Endothelial cell of umbilical vein (primary cell): Measurements from ENCODE around the gene STARD4. TPM values are rescaled to one million over a fixed set of nuclear protein-coding genes. Genes with fewer than 3 reads are reported as not detected.

Experiments
- BruUV-seq: library from RNA; stranded (reverse); fragments of 400-500 nt; replicated peaks from 2 replicates; lab custom pipeline; 2021; lab: Mats Ljungman, UMichigan
- CTCF ChIA-PET: fragments of 300-600, 350-600 bp; sonication (Branson Sonifier 250); formaldehyde crosslinking; loops from one replicate; lab custom pipeline; 2021; ENCODE audit warnings: antibody characterized with exemption, inconsistent platforms; lab: Charles Lee
- POLR2A ChIA-PET: fragments of 300-600, 350-600 bp; sonication (Branson Sonifier 250); formaldehyde crosslinking; loops from one replicate; lab custom pipeline; 2021; ENCODE audit warnings: antibody characterized with exemption, inconsistent platforms; lab: Charles Lee
- DNase-seq: peaks from one replicate; pipeline ENCODE4 v3.0.0-alpha.2; 2011; ENCODE audit warnings: low read depth, low spot score
- FAIRE-seq: peaks from 2 replicates; lab custom pipeline; 2011; peaks lifted over from hg19 to GRCh38; lab: Jason Lieb, UNC
- H2AFZ ChIP-seq: 2 replicates; pipeline ENCODE4 v1.6.0; 2012; ENCODE audit warnings: low read depth, low read length, control low read depth, inconsistent platforms
- H3K27ac ChIP-seq: 2 replicates; pipeline ENCODE4 v1.5.1; 2011; ENCODE audit warnings: low read depth, mild to moderate bottlenecking, control low read depth, low read length, moderate library complexity; ENCODE audit not compliant: insufficient read depth
- H3K27me3 ChIP-seq, 2 experiments: 2 replicates each; pipeline versions ENCODE4 v1.6.0 to v1.6.1; 2011; ENCODE audit warnings: low read length in 2 of 2, mixed read lengths in 1 of 2; ENCODE audit not compliant: control insufficient read depth in 2 of 2, insufficient read depth in 2 of 2
- H3K36me3 ChIP-seq, 2 experiments: 2 replicates in 1 of 2; 3 replicates in 1 of 2; pipeline ENCODE4 v1.5.1; 2011; ENCODE audit warnings: low read length in 2 of 2, mild to moderate bottlenecking in 1 of 2, moderate library complexity in 1 of 2; ENCODE audit not compliant: control insufficient read depth in 2 of 2, insufficient read depth in 2 of 2; ENCODE audit errors: extremely low read depth in 1 of 2
- H3K4me1 ChIP-seq: 3 replicates; pipeline ENCODE4 v1.5.1; 2011; ENCODE audit warnings: mild to moderate bottlenecking, low read length; ENCODE audit not compliant: control insufficient read depth, insufficient read depth; ENCODE audit errors: extremely low read depth
- H3K4me2 ChIP-seq: 2 replicates; pipeline ENCODE4 v1.6.1; 2011; ENCODE audit warnings: low read length, control low read depth, mixed read lengths; ENCODE audit not compliant: insufficient read depth
- H3K4me3 ChIP-seq, 3 experiments: fragments of 200-600 bp in 1 of 3; sonication (generic), shearing (Covaris generic) in 1 of 3; replicated peaks in 1 of 3; 2 replicates each; pipeline ENCODE4 v1.5.1; 2011 to 2016; ENCODE audit warnings: control low read depth in 3 of 3, low read length in 3 of 3, mild to moderate bottlenecking in 2 of 3, inconsistent platforms in 1 of 3, low read depth in 1 of 3, moderate library complexity in 1 of 3; ENCODE audit not compliant: insufficient read depth in 1 of 3
- H3K79me2 ChIP-seq: 2 replicates; pipeline ENCODE4 v1.6.0; 2012; ENCODE audit warnings: low read length, inconsistent platforms; ENCODE audit not compliant: control insufficient read depth, insufficient read depth
- H3K9ac ChIP-seq: replicated peaks from 2 replicates; pipeline ENCODE3; 2011; ENCODE audit warnings: low read length, control low read depth; ENCODE audit not compliant: insufficient read depth; ENCODE audit errors: extremely low read depth
- H3K9me1 ChIP-seq: replicated peaks from 3 replicates; pipeline ENCODE4 v1.6.0; 2011; ENCODE audit warnings: mild to moderate bottlenecking, low read length; ENCODE audit not compliant: control insufficient read depth, insufficient read depth; ENCODE audit errors: extremely low read depth
- H3K9me3 ChIP-seq: replicated peaks from 2 replicates; pipeline ENCODE4 v1.5.1; 2012; ENCODE audit warnings: low read length, inconsistent platforms; ENCODE audit not compliant: control insufficient read depth, insufficient read depth
- H4K20me1 ChIP-seq: replicated peaks from 2 replicates; pipeline ENCODE3; 2011; ENCODE audit warnings: mild to moderate bottlenecking, low read length; ENCODE audit not compliant: control insufficient read depth, insufficient read depth; ENCODE audit errors: extremely low read depth
- EZH2 ChIP-seq: IDR thresholded peaks from 2 replicates; pipeline ENCODE4 v1.6.1; 2012; ENCODE audit warnings: borderline replicate concordance, low read depth, mild to moderate bottlenecking, moderate library complexity, low read length, inconsistent platforms; ENCODE audit not compliant: severe bottlenecking
- FOS ChIP-seq: IDR thresholded peaks from 2 replicates; pipeline ENCODE4 v1.6.1; 2011; ENCODE audit warnings: mild to moderate bottlenecking, low read length, moderate library complexity, borderline replicate concordance; ENCODE audit not compliant: insufficient read depth
- GATA2 ChIP-seq: IDR thresholded peaks from 2 replicates; pipeline ENCODE4 v1.7.0; 2011; ENCODE audit warnings: low read depth, mild to moderate bottlenecking, moderate library complexity, mixed read lengths, low read length; ENCODE audit not compliant: insufficient read length, insufficient read depth
- JUN ChIP-seq: IDR thresholded peaks from 2 replicates; pipeline ENCODE4 v1.6.1; 2011; ENCODE audit warnings: borderline replicate concordance, low read depth; ENCODE audit not compliant: insufficient read length, insufficient read depth
- MYC ChIP-seq: IDR thresholded peaks from one replicate; pipeline ENCODE4 v1.6.1; 2011; ENCODE audit warnings: mild to moderate bottlenecking, low read depth, low read length
- POLR2A ChIP-seq: IDR thresholded peaks from 2 replicates; pipeline ENCODE4 v1.6.1; 2012; ENCODE audit warnings: low read depth, mild to moderate bottlenecking, control low read depth, low read length
- POLR2AphosphoS5 ChIP-seq: IDR thresholded peaks from 2 replicates; pipeline ENCODE4 v1.6.1; 2012; ENCODE audit warnings: low read depth, mild to moderate bottlenecking, control low read depth, low read length, moderate library complexity; ENCODE audit not compliant: insufficient read depth
- dilution Hi-C: fragments of 300-500 bp; cut with MboI; formaldehyde crosslinking; loops from one replicate; pipeline ENCODE4 v1.15.0; 2019; ENCODE audit warnings: low sequenced_read_pairs; ENCODE audit not compliant: extremely low pct_ligation_motif_present
- intact Hi-C: fragments of 100-400 bp; cut with micrococcal nuclease; formaldehyde crosslinking; loops from one replicate; pipeline ENCODE4 v1.10.0; 2022
- polyA plus RNA-seq, 4 experiments: library from polyadenylated mRNA; depleted of rRNA in 3 of 4; stranded (reverse) in 3 of 4; unstranded in 1 of 4; fragments of >200 nt; gene quantifications; 2 replicates each; pipeline versions ENCODE4 v1.2.1 to v1.2.3, GENCODE V29; 2011 to 2012; ENCODE audit warnings: missing spikeins in 1 of 4
- total RNA-seq: library from RNA; stranded (reverse); gene quantifications from 2 replicates; pipeline ENCODE4 v1.2.3, GENCODE V29; 2021
- TF ChIP-seq, protein P1 (sequence below), 2 donors: IDR thresholded peaks; 1 replicate in 1 of 2; 2 replicates in 1 of 2; pipeline ENCODE4 v1.5.1; 2011; ENCODE audit warnings: low read length in 2 of 2, mild to moderate bottlenecking in 2 of 2, moderate library complexity in 2 of 2, control low read depth in 1 of 2, inconsistent platforms in 1 of 2, low read depth in 1 of 2; ENCODE audit not compliant: insufficient read depth in 1 of 2; ENCODE audit errors: extremely low read depth in 1 of 2
- TF ChIP-seq, protein P2 (sequence below): IDR thresholded peaks from 2 replicates; pipeline ENCODE4 v1.6.1; 2011; ENCODE audit not compliant: insufficient read depth, insufficient read length

STARD4 gene
- total and polyA plus RNA-seq, 2 donors (not counting 3 experiments of a cell fraction or from before 2014, with no cell fraction given), result 33.6 to 77.1 TPM

DNA sequence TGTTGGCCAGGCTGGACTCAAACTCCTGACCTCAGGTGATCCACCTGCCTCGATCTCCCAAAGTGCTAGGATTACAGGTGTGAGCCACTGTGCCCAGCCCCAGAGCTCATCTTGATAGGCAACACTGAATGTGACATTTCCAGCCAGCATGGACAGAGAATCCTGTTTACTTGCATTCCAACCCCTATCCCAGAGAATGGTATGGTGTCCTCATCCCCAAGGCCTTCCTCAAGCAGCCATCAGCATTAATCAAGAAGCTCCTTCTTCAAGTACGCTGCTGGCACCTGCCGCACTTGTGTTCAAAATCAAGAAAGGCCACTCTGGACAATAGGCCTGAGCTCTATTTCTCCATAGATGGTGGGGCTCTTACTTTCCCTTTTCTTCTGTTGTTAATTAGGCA lies 40.2 kb downstream of the STARD4 start:
- no peaks in the 10 kb centered on the region for H3K36me3 ChIP-seq
- no peak overlapping the region for H3K27ac ChIP-seq
- FAIRE-seq, result no peak
- H3K27me3 ChIP-seq, result no peaks in the 10 kb centered on the region
- DNase-seq, result no peak
- BruUV-seq, result no TSS peak
- no peak overlapping the region for H3K4me3 ChIP-seq
- POLR2A ChIA-PET, result no interaction called here
- H3K4me2 ChIP-seq, result no peak overlapping the region
- no peaks in the 10 kb centered on the region for H4K20me1 ChIP-seq
- no peaks in the 10 kb centered on the region for H3K9me1 ChIP-seq
- intact Hi-C loops (no loop called here), dilution Hi-C loops (no loop called here)
- no peaks in the 10 kb centered on the region for H3K9me3 ChIP-seq
- CTCF ChIA-PET, result interaction anchor here (0.9 to 1.8 kb wide), 2 partner anchors 11 to 15 kb away, joined by 3 to 9 read pairs; no protein-coding TSS in a partner anchor
- no peaks in the 10 kb centered on the region for H3K79me2 ChIP-seq
- no peak overlapping the region for H3K9ac ChIP-seq
- no peaks in the 10 kb centered on the region for H3K4me1 ChIP-seq
- no peak overlapping the region for H2AFZ ChIP-seq
- no peak for TF ChIP-seq JUN
- TF ChIP-seq FOS, result no peak
- no peak for TF ChIP-seq POLR2AphosphoS5
- TF ChIP-seq, protein P1, sequence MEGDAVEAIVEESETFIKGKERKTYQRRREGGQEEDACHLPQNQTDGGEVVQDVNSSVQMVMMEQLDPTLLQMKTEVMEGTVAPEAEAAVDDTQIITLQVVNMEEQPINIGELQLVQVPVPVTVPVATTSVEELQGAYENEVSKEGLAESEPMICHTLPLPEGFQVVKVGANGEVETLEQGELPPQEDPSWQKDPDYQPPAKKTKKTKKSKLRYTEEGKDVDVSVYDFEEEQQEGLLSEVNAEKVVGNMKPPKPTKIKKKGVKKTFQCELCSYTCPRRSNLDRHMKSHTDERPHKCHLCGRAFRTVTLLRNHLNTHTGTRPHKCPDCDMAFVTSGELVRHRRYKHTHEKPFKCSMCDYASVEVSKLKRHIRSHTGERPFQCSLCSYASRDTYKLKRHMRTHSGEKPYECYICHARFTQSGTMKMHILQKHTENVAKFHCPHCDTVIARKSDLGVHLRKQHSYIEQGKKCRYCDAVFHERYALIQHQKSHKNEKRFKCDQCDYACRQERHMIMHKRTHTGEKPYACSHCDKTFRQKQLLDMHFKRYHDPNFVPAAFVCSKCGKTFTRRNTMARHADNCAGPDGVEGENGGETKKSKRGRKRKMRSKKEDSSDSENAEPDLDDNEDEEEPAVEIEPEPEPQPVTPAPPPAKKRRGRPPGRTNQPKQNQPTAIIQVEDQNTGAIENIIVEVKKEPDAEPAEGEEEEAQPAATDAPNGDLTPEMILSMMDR (IDR thresholded peaks at IDR 0.05; ENCODE audit: extremely low read depth in 1 of 2, insufficient read depth in 1 of 2, low read depth in 1 of 2, low read length in 2 of 2), result no peak
- no peak for TF ChIP-seq MYC
- TF ChIP-seq, protein P2, sequence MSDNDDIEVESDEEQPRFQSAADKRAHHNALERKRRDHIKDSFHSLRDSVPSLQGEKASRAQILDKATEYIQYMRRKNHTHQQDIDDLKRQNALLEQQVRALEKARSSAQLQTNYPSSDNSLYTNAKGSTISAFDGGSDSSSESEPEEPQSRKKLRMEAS, result no peak
- TF ChIP-seq GATA2, result no peak
- TF ChIP-seq POLR2A, result no peak
- no peak for TF ChIP-seq EZH2
